ENCODE results near the gene RNF4.
"Not testable (repeated sequence)": the region's sequence is repeated elsewhere in the genome, so short reads cannot be mapped to it uniquely, and the experiment has no call there.

RNF4 gene

DNA sequence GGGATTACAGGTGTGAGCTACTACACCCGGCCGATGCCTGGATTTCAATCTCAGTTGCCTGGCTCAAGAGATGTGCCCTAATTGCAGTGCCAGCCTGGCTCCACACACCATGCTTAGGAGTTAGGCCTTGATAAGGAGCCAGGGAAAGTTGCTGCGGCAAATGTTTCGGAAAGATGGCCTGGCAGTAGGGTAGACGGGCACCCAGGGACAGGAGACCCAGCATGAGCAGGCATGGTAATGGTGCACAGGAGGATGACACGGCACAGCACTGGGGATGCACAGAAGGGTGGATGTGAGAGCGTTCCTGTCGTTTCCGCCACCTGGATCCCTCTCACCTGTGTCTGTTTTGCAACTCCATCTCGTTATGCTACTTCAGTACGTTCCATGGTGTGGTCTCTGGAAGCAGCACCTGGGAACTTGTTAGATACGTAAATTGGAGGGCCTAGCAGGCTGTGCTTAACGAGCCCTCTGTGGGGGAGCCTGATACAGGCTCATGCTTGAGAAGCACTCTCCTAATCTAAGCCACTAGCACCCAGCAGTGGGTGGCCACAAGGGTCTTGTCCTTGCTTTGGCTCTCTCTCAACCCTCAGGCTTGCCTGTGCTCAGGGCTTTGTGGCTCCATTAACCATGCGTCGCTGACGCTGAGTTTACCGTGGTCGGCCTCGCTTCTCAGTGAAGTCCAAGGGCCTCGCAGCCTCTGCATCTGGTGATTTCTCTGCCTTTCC, 20.3 kb downstream of the RNF4 start:
- DNase-seq, result no peak

DNA sequence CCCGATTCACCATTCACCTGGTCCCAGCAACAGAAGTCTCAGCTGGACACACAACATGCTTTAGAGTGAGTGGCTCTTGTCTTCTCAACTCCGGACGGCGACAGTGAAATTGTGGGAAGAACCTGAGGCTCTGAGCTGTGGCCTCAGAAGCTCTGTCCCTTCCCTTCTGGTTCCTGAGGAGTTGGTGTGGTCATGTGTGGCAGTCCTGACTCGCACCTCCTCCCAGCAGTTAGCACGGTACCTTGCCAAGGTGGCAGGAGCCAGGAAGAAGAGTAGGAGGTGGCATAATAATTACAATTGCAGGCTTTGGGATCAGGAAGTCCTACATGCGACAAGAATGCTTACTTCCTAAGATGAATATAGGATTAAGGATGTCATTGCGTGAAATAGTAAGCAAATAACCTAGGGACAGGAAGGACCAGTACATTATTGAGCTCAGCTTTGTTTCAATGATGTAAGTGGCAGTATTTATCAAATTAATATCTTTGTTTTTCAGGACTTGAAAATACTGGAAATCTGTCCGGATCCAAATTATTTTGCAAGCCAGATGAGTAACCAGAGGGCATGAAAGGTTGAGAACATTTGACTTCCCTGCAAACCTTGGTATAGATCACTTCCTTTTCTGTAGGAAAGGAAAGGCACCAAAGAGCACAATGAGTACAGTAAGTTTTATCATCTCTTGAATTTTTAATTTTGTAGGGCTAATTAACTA, 21.1 kb downstream of the RNF4 start:
- no peak for DNase-seq

DNA sequence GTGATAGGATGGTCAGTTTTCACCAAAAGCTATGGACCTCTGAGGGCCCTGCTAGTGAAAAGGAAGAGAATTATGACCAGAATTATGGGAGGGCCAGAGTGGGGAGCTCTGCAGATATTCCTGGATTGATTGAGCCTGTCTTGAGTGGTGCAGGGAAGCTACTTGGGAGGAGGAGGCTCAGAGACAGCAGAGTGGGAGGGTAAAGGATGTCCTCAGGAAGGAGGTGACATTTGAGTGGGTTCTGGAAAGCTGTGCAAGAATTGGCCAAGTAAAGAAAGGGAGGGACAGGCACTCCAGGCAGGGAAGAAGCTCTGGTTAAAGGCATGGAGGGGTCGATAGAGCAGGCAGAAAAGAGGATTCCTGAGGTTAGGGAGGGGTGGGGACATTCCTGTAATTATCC, 24.1 kb downstream of the RNF4 start:
- DNase-seq, result no peak

DNA sequence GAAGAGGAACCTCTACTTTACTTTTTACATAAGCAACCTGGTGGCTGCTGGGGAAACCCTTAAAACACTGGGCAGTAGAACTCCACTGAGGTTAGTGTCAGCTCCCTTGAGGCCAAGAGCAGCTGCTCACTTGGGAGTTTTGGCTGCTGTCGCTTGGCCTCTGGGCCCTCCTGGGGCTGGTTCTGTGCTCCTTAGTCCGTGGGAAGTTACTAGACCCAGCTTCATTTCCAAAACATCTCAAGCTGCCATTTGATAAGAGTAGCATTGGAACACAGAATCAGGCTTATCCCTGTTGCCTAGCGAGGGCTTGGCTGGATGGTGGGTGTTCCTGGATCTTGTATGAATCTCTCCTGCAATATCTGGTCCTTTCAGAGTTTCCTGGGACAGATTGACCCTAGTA, 26.1 kb downstream of the RNF4 start:
- DNase-seq, result no peak

DNA sequence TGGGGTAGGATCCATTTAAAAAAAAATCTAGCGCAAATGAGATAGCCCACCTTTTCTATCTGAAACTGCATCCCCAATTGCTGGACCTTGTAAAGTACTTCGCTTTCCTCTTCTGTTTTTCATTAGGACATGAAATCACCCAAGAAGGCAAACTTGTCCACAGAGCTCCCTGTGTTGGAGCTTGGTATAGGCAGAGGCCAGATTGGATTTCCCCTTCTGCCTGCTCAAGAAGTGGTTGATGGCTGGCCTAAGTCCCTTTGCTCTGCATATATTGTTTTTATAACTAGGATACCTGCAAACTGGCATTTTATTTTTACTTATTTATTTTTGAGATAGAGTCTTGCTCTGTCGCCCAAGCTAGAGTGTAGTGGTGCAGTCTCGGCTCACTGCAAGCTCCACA, 28.4 kb downstream of the RNF4 start:
- no peak for DNase-seq

DNA sequence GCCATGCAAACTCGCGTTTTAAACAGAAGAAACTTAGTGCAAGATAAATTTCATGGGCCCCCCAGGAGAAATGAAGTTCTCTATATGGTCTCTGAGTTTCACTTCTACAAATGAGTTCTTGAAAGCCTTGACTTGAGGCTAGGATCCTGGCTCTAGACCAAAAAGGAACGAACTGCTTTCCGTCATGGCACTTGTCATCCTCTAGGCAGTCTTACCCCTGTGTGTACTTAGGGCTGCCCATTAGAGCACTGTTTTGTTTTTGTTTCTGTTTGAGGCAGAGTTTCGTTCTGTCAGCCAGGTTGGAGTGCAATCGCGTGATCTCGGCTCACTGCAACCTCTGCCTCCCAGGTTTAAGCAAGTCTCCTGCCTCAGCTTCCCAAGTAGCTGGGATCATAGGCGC, 29.0 kb downstream of the RNF4 start:
- DNase-seq, result no peak

DNA sequence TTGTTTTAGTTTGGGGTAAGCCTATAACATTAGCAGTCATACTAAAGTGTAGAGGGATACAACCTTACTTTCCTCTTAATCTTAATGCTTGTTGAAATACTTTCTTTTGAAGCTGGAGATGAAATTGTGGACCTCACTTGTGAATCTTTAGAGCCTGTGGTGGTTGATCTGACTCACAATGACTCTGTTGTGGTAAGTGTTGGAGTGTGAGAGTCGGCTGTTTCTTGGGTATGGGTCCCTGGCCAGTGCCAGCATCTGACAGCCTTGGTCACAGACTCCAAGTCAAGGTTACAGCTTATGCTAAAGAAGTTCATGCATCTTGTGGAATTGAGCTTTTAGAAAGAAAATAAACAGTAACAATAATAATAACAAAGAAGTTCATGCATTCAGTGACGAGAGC, 31.6 kb downstream of the RNF4 start:
- no peak for DNase-seq

DNA sequence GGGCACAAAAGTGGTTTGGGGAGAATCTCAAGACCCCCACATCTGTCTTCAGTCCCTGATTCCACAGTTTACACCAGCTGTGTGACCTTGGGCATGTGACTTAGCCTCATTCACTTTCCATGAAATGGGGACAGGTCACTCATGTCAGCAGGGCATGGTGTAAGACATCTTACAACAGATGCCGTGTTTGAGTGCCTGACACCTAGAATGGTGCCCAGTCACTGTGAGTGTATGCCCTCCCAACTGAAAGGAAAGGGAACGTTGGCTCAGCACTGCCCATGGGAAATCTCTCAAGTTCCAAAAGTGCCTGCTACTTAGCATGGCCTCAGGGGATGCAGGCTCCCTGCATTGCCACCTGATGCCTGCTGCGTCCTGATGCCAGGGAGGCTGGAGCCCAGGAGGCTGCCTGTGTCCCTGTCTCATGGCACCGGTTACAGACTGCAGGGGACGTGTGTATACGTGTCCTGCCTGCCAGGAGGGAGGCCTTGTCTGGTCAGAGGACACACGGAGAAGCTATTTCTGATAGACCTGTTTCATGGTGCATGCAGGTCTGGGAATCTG, 32.2 kb downstream of the RNF4 start:
- no peak for DNase-seq

DNA sequence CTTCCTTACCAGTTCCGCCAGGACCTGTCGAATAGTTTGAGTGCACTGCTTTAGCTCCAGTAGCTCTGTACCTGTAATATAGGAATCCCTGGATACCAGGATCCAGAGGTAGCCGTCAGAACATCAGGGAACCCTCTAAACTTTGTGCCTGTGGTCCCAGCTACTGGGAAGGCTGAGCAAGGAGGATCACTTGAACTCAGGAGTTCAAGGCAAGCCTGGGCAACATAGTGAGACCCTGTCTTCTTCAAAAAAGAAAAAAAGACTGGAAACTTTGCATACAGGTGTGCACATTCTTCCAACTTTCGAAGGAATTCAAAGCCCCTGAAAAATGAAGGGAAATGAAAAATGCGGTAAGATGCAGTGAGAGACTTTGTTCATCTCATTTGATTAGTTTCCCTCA, 34.9 kb downstream of the RNF4 start:
- no peak for DNase-seq

DNA sequence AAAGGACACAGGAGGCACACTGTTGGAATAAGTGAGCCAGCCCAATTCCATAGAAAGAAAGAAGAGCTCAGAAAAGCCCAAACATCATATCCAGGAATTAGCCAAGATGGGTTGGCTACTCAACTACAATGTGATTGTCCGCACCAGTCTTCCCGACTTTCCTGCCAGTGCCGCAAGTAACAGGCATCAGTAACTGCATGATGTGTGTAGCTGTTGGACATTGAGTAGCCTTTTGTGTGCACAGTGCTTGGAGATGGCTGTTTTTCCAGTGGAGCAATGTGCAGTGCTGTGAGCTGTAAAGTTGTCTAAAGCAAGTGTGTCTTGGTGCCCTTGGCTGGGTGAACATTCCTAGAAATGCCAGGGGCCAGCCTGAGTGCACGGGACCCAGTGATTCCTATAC, 38.4 kb downstream of the RNF4 start:
- DNase-seq, result no peak

DNA sequence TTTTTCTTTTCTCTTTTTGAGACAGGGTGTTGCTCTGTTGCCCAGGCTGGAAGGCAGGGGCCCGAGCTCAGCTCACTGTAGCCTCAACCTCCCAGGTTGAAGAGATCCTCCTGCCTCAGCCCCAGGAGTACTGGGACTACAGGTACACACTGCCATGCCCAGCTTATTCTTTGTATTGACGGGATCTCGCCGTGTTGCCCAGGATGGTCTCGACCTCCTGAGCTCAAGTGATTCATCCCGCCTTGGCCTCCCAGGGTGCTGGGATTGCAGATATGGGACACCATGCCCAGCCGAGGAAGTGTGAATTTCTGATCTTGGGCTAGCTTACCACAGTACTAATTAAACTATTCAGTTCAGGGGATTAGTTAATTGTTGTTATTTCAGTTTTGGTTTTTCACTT, 38.9 kb downstream of the RNF4 start:
- no peak for DNase-seq

DNA sequence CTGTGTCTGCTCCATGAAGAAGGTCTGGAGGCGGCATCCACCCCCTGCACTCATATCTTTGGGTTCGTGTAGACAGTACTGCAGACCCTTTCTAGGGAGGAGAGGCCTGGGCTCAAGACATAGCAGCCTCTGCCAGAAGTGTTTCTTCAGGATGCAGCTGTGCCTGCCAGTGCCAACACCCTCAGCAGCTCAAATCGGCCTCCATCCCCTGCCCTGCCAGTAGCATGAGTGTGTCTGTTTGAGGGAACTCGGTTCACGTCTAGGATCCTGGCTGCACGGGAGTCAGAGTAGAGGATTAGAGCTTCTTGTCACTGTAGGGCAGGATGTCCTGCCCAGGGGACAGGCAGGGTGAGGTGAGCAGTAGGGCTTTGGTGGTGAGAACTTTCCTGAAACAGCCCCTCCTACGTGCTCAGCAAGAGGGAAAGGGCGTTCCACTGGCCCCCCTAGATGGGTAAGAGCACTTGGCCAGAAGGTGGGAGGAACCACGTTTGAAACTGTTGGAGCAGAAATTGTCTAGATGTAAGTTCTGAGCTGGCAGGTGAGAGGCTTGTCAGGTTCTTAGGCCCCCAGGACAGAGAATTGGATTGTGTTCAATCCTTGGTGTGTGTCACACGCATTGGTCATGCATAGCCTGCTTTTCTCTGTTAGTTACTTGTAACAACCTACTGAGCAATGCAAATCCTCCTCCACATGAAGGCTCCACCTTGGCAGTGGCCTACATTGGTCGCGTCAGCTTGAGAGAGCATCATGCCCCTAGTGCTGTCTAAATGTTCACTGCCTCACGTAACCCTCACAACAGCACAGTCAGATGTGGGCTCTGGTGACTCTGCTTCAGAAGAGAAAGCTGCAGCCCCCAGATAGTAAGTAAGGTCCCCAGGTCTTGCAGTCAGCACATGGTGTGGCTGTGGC, 41.7 kb downstream of the RNF4 start:
- no peak for DNase-seq

DNA sequence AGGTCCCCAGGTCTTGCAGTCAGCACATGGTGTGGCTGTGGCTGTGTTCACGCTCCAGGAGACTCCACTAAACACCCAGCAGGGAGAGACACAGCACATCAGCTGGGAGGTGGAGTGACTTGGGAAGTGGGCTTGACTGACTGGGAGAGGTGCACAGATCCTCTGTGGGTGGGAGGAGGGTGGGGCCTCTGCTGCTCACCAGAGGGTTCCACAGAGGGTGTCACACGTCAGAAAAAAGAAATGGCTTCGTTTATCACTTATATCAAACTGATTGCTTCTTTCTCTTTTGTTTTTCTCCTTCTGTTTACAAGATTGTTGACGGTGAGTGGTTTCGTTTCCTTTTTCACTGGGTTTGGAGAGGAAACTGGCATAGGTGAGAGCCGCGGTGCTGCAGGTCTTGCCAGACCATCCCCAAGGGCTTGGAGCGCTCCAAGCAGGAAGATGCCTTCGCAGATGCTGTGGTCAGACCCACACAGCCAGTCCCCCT, 42.8 kb downstream of the RNF4 start:
- DNase-seq, result no peak

DNA sequence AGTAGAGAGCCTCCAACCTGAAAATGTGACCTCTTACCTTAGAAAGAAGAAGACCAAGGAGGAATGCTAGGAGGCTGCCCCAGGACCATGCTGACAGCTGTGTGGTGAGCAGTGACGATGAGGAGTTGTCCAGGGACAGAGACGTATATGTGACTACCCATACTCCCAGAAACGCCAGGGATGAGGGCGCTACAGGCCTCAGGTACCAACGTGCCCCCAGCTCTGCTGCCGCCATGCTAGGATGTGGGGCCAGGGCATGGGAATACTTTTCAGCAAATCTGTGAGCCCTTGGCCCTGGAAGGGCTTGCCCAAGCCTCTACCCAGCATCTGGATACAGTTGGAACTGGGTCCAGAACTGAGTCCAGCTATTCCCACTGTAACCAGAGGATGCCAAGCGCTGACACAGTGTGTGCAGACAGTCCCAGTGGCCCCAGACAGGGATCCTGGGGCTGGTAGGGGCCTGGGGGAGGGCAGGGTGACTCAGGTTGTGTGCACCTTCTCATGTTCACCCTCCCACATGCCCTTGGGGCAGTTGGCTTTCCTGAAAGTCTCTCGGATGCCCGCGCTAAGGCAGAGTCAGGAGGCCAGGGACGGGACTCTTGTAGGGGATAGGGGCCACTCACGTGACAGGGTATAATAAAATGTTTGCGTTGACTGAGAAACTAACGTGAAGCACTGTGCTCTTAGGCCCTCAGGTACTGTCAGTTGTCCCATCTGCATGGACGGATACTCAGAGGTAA, 43.7 kb downstream of the RNF4 start:
- no peak for DNase-seq

DNA sequence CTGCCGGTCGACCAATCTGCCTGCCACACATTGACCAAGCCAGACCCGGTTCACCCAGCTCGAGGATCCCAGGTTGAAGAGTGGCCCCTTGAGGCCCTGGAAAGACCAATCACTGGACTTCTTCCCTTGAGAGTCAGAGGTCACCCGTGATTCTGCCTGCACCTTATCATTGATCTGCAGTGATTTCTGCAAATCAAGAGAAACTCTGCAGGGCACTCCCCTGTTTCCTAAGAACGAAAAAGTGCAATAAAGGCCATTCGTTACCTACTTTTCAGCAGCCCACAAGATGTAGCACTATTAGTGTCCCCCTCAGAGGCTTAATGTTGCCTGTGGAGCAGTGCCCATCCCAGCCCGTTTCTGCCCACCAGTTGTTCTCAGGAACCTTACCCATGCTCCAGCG, 45.3 kb downstream of the RNF4 start:
- DNase-seq, result not testable (repeated sequence)

DNA sequence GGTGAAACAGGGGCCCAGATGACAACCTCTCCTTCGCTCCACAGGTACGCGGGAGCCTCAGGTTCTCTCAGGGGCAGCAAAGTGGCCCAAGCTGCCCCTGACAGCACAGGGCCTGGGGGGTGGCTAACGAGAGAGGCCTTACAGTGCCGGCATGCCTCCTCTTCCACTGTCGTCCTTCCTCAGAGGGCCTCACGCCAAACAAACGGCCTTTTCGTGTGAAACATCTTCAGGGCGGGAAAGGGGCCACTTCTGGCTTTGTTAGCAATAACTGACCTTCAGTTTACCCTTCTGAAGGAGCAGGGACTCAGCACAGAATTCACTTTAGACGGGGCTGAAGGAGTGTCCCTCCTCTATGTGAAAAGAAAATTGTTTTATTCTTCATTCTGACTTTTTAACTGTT, 46.0 kb downstream of the RNF4 start:
- DNase-seq, result not testable (repeated sequence)

DNA sequence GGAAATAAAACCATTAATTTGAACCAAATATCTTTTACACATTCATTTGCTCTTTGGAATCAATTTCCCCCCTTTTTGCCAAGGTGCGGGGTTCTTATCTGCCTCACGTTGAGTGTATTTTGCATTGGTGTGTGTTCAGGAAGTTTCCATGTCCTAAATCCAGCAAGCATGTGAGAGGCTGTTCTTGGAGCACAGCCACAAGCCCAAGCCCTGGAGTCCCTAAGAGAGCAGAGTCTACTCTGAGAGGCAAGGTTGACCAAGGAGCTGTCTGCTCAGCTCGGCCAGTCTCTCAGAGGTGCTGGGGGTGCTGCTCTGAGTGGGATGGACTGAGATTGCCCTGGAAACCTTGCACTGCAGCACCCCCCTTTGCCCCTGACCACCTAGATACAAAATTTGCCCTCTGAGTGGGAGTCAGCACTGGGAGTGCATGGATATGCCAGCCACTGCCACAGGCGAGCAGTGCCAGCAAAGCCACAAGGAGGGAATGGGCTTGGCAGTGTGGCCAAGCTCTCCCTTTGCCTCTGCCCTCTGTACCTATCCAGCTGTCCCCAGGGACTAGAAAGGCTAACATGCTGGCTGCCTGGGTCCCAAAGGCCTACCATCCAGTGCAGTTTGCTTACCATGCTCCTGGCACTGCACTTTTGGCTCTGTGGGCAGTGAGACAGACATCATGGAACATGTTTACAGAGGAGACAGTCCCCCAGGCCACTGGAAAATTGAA, 47.1 kb downstream of the RNF4 start:
- DNase-seq, result no peak

DNA sequence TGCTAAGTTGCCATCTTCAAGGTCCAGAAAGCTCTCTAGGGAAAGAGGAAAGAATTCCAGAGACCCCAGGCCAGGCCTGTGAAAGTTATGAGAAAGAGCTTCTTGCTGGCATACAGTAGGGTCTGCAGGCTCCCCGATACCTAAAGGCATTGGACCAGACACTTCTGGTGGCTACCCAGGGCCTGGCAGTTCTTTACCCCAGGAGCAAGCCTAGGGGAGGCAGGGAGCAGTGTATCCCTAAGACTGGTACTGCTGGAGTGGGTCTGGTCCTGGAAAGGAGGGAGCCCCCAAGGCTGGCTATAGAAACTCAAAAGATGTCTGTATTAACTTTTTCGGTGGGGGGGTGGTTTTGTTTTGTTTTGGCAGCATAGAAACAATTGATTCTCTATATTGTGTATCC, 47.7 kb downstream of the RNF4 start:
- no peak for DNase-seq

DNA sequence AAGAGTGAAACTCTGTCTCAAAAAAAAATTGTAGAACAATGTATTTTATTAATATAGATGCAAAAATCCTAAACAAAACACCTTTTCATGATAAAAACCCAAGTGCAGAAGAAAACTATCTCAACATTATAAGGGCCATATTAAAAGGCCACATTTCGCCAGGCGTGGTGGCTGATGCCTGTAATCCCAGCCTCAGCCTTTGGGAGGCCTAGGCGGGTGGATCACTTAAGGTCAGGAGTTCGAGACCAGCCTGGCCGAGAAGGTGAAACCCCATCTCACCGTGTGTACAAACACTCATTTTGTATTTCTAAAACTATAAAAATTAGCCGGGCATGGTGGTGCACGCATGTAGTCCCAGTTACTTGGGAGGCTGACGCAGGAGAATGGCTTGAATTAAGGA, 57.7 kb downstream of the RNF4 start:
- DNase-seq, result no peak

DNA sequence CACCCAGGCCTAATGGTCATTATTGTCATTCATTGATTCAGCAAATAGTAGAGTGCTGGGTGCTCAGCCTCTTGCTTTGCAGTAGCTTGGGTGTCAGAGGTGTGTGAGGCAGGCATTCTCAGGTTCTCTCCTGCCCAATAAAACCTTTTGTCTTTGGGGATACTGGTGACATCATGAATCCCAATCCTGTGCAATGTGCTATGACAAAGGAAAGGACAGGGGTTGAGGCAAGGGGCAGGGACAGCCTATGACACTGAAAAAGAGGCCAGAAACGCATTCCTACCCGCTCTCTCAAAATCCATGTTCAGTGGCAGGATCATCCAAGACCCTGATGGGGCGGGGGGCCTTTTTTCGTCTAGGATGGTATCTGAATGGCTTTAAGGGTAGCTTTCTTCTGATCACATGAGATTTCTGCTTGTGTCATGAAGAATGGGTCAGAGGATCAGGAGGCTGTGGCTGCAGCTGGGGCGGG, 66.0 kb downstream of the RNF4 start:
- DNase-seq, result no peak

DNA sequence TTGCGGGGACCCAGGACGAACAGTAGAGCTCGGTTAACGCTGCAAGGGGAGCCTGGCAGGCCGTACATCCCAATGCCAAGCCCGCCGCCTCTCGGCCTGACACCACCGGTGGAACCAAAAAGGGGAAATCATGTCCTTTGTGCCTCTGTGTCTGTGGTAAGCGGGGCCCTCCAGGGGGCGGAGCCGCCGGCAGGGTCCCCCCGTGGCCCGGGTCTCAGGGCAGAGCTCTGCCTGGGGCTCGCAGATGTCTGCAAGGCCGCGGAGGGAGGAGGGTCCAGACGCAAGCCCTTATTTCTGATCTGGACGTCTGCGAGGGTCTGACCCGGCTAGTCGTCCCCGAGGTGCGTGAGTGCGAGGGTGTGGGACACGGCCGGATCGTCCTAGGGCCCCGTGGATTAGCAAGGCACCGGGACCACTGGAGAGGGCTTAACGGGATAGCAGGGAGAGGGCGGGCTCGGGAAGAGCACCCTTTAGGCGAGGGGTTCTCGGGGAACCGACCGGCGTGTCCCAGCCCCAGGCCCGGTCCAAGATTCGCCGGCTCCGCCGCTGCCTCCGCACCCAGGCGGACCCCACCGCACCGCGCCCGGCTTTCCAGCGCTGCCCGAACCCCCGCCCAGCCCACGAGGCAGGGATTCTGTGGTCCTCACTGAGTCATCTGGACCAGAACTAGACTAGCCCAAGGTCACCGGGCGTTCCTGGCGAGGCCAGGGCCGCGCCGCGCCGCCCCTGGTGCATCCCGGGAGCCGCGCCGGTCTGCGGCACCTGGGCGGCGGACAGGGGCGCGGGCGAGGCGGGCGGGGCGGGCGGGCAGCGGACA, 66.7 kb downstream of the RNF4 start:
- no peak for DNase-seq

All from 8988T (cell line).